B cell (primary cell): Measurements from ENCODE around the gene DPCD. TPM values are rescaled to one million over a fixed set of nuclear protein-coding genes. Genes with fewer than 3 reads are reported as not detected.

Experiments
- ATAC-seq: fragments of 200-7000 bp; cut with Tn5 transposase; one replicate; pipeline ENCODE4 v1.10.0; 2021; ENCODE audit warnings: low read depth, mild to moderate bottlenecking, moderate number of reproducible peaks, moderate library complexity
- CTCF ChIA-PET: fragments of 350-600 bp; sonication (Branson Sonifier 250); formaldehyde crosslinking; loops from one replicate; lab custom pipeline; 2021; ENCODE audit warnings: antibody characterized with exemption, inconsistent platforms; lab: Charles Lee
- POLR2A ChIA-PET: fragments of 350-600 bp; sonication (Branson Sonifier 250); formaldehyde crosslinking; loops from one replicate; lab custom pipeline; 2021; ENCODE audit warnings: antibody characterized with exemption; lab: Charles Lee
- DNase-seq: peaks from one replicate; pipeline ENCODE4 v3.0.0; 2013
- H2AFZ ChIP-seq: 2 replicates; pipeline ENCODE4 v1.6.1; 2012; ENCODE audit warnings: mild to moderate bottlenecking, low read depth, low read length; ENCODE audit not compliant: insufficient read depth, poor library complexity, severe bottlenecking
- H3K27ac ChIP-seq, 2 donors: 1 replicate in 1 of 2; 2 replicates in 1 of 2; pipeline ENCODE4 v1.5.1; 2012 to 2013; ENCODE audit warnings: low read length in 2 of 2, mild to moderate bottlenecking in 2 of 2, moderate library complexity in 1 of 2
- H3K27me3 ChIP-seq, 4 experiments: fragments of 200-600 bp in 1 of 4; sonication (generic) in 1 of 4; replicated peaks in 1 of 4; 1 replicate in 2 of 4; 2 replicates in 2 of 4; pipeline versions ENCODE4 v1.6.1 to v1.7.0; 2013 to 2016; ENCODE audit warnings: low read length in 3 of 4, mild to moderate bottlenecking in 2 of 4, mixed read lengths in 1 of 4, moderate library complexity in 1 of 4; ENCODE audit not compliant: insufficient read depth in 4 of 4, control insufficient read depth in 3 of 4; ENCODE audit errors: control extremely low read depth in 1 of 4
- H3K36me3 ChIP-seq, 2 experiments: replicated peaks in 1 of 2; 1 replicate in 1 of 2; 2 replicates in 1 of 2; pipeline versions ENCODE4 v1.6.1 to v1.7.1; 2013; ENCODE audit warnings: low read length in 1 of 2; ENCODE audit not compliant: insufficient read depth in 2 of 2, control insufficient read depth in 1 of 2; ENCODE audit errors: control extremely low read depth in 1 of 2, extremely low read depth in 1 of 2
- H3K4me1 ChIP-seq, 2 donors: fragments of 200-600 bp in 1 of 2; sonication (generic) in 1 of 2; 1 replicate in 1 of 2; 2 replicates in 1 of 2; pipeline versions ENCODE4 v1.5.1 to v1.6.1; 2013 to 2017; ENCODE audit warnings: low read length in 2 of 2; ENCODE audit not compliant: control insufficient read depth in 2 of 2, insufficient read depth in 2 of 2
- H3K4me2 ChIP-seq: replicated peaks from 2 replicates; pipeline ENCODE3; 2012; ENCODE audit warnings: mild to moderate bottlenecking, low read depth, low read length; ENCODE audit not compliant: poor library complexity, severe bottlenecking
- H3K4me3 ChIP-seq, 5 experiments: fragments of 200-600 bp in 1 of 5; sonication (generic) in 1 of 5; 1 replicate in 3 of 5; 2 replicates in 2 of 5; pipeline versions ENCODE4 v1.5.1 to v1.7.0; 2011 to 2016; ENCODE audit warnings: low read length in 4 of 5, mild to moderate bottlenecking in 4 of 5, low read depth in 2 of 5, control low read depth in 1 of 5, moderate library complexity in 1 of 5; ENCODE audit not compliant: insufficient read depth in 1 of 5; ENCODE audit errors: control extremely low read depth in 1 of 5, extremely low read depth in 1 of 5
- H3K79me2 ChIP-seq: fragments of 200-600 bp; sonication (generic); one replicate; pipeline ENCODE4 v1.6.0; 2016; ENCODE audit warnings: low read length; ENCODE audit not compliant: control insufficient read depth, insufficient read depth
- H3K9ac ChIP-seq: fragments of 200-600 bp; sonication (generic); 2 replicates; pipeline ENCODE4 v1.6.1; 2017; ENCODE audit warnings: mild to moderate bottlenecking, low read length, moderate library complexity
- H3K9me3 ChIP-seq, 3 donors: one replicate each; pipeline versions ENCODE4 v1.6.1 to v1.7.1; 2013; ENCODE audit warnings: low read length in 2 of 3; ENCODE audit not compliant: control insufficient read depth in 2 of 3, insufficient read depth in 1 of 3; ENCODE audit errors: control extremely low read depth in 1 of 3
- H4K20me1 ChIP-seq: 2 replicates; pipeline ENCODE4 v1.6.0; 2012; ENCODE audit warnings: mild to moderate bottlenecking, low read length; ENCODE audit not compliant: insufficient read depth, control insufficient read depth, poor library complexity, severe bottlenecking
- H3K27ac Mint-ChIP-seq: one replicate; pipeline ENCODE4 v1.8.0; 2021; ENCODE audit warnings: mixed read lengths
- H3K27me3 Mint-ChIP-seq: one replicate; pipeline ENCODE4 v1.8.0; 2021; ENCODE audit warnings: mixed read lengths
- H3K4me1 Mint-ChIP-seq: one replicate; pipeline ENCODE4 v1.8.0; 2021; ENCODE audit warnings: mixed read lengths
- H3K4me3 Mint-ChIP-seq: one replicate; pipeline ENCODE4 v1.8.0; 2021; ENCODE audit warnings: mixed read lengths
- H3K9me3 Mint-ChIP-seq: one replicate; pipeline ENCODE4 v1.8.0; 2022; ENCODE audit warnings: mixed read lengths; ENCODE audit not compliant: insufficient read depth
- EZH2 ChIP-seq: IDR thresholded peaks from 2 replicates; pipeline ENCODE4 v1.6.1; 2012; ENCODE audit warnings: borderline replicate concordance, low read depth, mild to moderate bottlenecking, moderate library complexity, low read length; ENCODE audit not compliant: insufficient read depth, poor library complexity, severe bottlenecking
- WGBS: methylation state at CpG from one replicate; pipeline ENCODE4 v1.1.5; 2013; ENCODE audit warnings: missing lambda C conversion rate; ENCODE audit not compliant: insufficient coverage; 5-methylcytosine and 5-hydroxymethylcytosine counted together
- intact Hi-C: fragments of 100-400 bp; cut with micrococcal nuclease; formaldehyde crosslinking; loops from one replicate; pipeline ENCODE4 v1.10.0; 2022
- polyA plus RNA-seq: library from polyadenylated mRNA; depleted of rRNA; stranded (reverse); fragments of >200 nt; gene quantifications from 2 replicates; pipeline ENCODE4 v1.2.3, GENCODE V29; 2012
- total RNA-seq, 2 donors: library from RNA; stranded (reverse); fragments of 120-200 nt in 1 of 2; gene quantifications; 1 replicate in 1 of 2; 2 replicates in 1 of 2; pipeline versions ENCODE4 v1.2.3 to v1.2.4, GENCODE V29; 2013 to 2022
- TF ChIP-seq, protein P1 (sequence below): fragments of 200-600 bp; IDR thresholded peaks from one replicate; pipeline ENCODE4 v1.8.0; 2022; ENCODE audit warnings: antibody characterized with exemption, mild to moderate bottlenecking

DPCD gene
- total and polyA plus RNA-seq, 2 donors (not counting 1 experiment from before 2014, with no cell fraction given) = 0.88 to 2.2 TPM

- Histone ChIP-seq H3K79me2 (no peaks in the 10 kb centered on the region), H3K4me3 (no peak overlapping the region), H3K4me2 (no peak overlapping the region), H3K4me1 (peaks cover 21 to 27% of the 10 kb centered on the region in 2 donors), H3K27me3 (peaks cover 0 to 51% (median 35%) of the 10 kb centered on the region in 4 experiments), H3K9me3 (peaks cover 0 to 8% (median 0%) of the 10 kb centered on the region in 3 donors), H2AFZ (no peak overlapping the region), H3K36me3 (no peaks in the 10 kb centered on the region), H3K27ac (no peak overlapping the region), H4K20me1 (no peaks in the 10 kb centered on the region), H3K9ac (no peak overlapping the region)
- ChIA-PET CTCF (no interaction called here), POLR2A (no interaction called here)
- H3K4me3 Mint-ChIP-seq = no peak overlapping the region
- DNase-seq = no peak
- no peak overlapping the region for H3K27ac Mint-ChIP-seq
- intact Hi-C loops = no loop called here
- peaks cover 60% of the 10 kb centered on the region for H3K27me3 Mint-ChIP-seq
- H3K4me1 Mint-ChIP-seq = peaks cover 17% of the 10 kb centered on the region
- no peak for ATAC-seq
- 80% methylated on average over 5 of the region's 8 CpGs for WGBS
- no peak for TF ChIP-seq EZH2
- TF ChIP-seq, protein P1, sequence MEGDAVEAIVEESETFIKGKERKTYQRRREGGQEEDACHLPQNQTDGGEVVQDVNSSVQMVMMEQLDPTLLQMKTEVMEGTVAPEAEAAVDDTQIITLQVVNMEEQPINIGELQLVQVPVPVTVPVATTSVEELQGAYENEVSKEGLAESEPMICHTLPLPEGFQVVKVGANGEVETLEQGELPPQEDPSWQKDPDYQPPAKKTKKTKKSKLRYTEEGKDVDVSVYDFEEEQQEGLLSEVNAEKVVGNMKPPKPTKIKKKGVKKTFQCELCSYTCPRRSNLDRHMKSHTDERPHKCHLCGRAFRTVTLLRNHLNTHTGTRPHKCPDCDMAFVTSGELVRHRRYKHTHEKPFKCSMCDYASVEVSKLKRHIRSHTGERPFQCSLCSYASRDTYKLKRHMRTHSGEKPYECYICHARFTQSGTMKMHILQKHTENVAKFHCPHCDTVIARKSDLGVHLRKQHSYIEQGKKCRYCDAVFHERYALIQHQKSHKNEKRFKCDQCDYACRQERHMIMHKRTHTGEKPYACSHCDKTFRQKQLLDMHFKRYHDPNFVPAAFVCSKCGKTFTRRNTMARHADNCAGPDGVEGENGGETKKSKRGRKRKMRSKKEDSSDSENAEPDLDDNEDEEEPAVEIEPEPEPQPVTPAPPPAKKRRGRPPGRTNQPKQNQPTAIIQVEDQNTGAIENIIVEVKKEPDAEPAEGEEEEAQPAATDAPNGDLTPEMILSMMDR = no peak
- H3K9me3 Mint-ChIP-seq = no peaks in the 10 kb centered on the region
Measured at GRCh38 chr10:101565936-101566332, 22.2 kb upstream of the DPCD start.

GRCh38 chr10:101566333-101567164, 21.6 kb upstream of the DPCD start:
- intact Hi-C loops = no loop called here

More at GRCh38 chr10:101566333-101567164, 21.6 kb upstream of the DPCD start:
- Mint-ChIP-seq H3K4me3 (peak overlapping the region; percentile 69), H3K4me1 (peaks cover 17% of the 10 kb centered on the region), H3K9me3 (no peaks in the 10 kb centered on the region), H3K27ac (no peak overlapping the region), H3K27me3 (peaks cover 55% of the 10 kb centered on the region)
- Histone ChIP-seq H4K20me1 (no peaks in the 10 kb centered on the region), H3K36me3 (no peaks in the 10 kb centered on the region), H2AFZ (peak overlapping the region; percentile 13), H3K27ac (no peak overlapping the region), H3K9me3 (peaks cover 0 to 8% (median 0%) of the 10 kb centered on the region in 3 donors), H3K4me3 (peak overlapping the region in 1 of 5 experiments; percentile 9), H3K27me3 (peaks cover 0 to 51% (median 35%) of the 10 kb centered on the region in 4 experiments), H3K4me2 (peak overlapping the region; percentile 60), H3K4me1 (peaks cover 21 to 28% of the 10 kb centered on the region in 2 donors), H3K9ac (no peak overlapping the region), H3K79me2 (no peaks in the 10 kb centered on the region)
- POLR2A ChIA-PET = no interaction called here
- CTCF ChIA-PET = no interaction called here
- 14% methylated on average over 52 of the region's 59 CpGs for WGBS
- ATAC-seq = no peak
- peak; percentile 44 for DNase-seq
- TF ChIP-seq, protein P1 = no peak
- TF ChIP-seq EZH2 = no peak
